ENCODE data around the gene RAB40AL.

DNA sequence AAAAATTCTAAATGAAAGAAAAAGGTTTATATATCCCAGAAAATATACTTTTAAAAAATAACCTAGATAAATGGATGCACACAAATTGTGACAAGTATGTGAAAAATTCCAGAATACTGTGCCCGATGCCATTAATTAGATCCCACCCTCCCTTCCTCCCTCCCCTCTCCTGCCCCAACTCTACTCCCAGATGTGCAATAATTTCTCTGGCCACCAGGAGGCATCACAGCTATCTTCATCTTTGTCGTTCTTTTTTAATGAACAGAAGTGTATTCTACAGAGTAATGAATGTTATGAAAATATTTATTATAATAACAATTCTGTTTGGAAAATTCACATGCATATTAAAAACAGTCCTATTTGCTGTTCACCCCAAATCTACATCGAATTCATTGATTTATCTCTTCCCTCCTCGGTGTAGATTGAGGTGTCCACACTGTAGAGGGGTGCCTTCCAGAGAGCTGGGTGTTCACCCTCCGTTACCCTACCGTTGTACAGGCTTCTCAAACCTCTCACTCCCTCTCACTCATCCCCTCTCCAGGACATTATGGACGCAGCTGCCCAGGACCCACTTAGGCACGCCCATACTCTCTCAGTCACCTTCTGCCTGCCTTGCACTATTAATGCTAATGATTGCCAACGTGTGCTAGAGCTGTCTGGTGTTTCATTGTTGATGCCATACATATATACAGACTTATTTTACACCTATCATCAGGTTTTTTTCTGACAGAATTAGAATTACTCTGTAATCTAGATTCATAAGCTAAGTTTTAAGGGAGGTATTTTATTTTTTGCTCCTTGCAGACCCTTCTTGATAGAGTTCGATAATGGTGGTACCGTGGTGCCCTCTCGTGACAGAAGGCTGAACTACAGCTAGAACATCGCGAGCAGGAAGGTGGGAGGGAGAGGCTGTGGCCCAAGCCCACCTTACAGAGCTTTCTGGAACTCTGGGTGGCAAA lies 14.1 kb downstream of the RAB40AL start:
- TF ChIP-seq MXI1 (IDR thresholded peaks at IDR 0.05; ENCODE audit: low read depth, low read length) (no peak), EP300 (IDR thresholded peaks at IDR 0.05; ENCODE audit: borderline replicate concordance in 1 of 2, low read depth in 1 of 2, low read length in 1 of 2) (no peak), YY1 (IDR thresholded peaks at IDR 0.05; ENCODE audit: low read depth) (no peak), EZH2phosphoT487 (IDR thresholded peaks at IDR 0.05; ENCODE audit: borderline replicate concordance, low read depth) (no peak), RAD21 (IDR thresholded peaks at IDR 0.05; ENCODE audit: low read length) (peak; percentile 60), IRF3 (IDR thresholded peaks at IDR 0.05; ENCODE audit: low read depth, low read length) (no peak), REST (IDR thresholded peaks at IDR 0.05; ENCODE audit: low read depth, low read length) (no peak), FOXM1 (IDR thresholded peaks at IDR 0.05; ENCODE audit: low read depth) (no peak), RXRA (IDR thresholded peaks at IDR 0.05; ENCODE audit: borderline replicate concordance, low read depth) (no peak), CHD2 (IDR thresholded peaks at IDR 0.05; ENCODE audit: low read length, partially characterized antibody) (no peak), RCOR1 (IDR thresholded peaks at IDR 0.05; ENCODE audit: low read length) (no peak), SIN3A (IDR thresholded peaks at IDR 0.05; ENCODE audit: borderline replicate concordance, low read depth, low read length) (no peak)
- TF ChIP-seq, protein P1, sequence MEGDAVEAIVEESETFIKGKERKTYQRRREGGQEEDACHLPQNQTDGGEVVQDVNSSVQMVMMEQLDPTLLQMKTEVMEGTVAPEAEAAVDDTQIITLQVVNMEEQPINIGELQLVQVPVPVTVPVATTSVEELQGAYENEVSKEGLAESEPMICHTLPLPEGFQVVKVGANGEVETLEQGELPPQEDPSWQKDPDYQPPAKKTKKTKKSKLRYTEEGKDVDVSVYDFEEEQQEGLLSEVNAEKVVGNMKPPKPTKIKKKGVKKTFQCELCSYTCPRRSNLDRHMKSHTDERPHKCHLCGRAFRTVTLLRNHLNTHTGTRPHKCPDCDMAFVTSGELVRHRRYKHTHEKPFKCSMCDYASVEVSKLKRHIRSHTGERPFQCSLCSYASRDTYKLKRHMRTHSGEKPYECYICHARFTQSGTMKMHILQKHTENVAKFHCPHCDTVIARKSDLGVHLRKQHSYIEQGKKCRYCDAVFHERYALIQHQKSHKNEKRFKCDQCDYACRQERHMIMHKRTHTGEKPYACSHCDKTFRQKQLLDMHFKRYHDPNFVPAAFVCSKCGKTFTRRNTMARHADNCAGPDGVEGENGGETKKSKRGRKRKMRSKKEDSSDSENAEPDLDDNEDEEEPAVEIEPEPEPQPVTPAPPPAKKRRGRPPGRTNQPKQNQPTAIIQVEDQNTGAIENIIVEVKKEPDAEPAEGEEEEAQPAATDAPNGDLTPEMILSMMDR (IDR thresholded peaks at IDR 0.05): peak; percentile 72
- TF ChIP-seq, protein P2, sequence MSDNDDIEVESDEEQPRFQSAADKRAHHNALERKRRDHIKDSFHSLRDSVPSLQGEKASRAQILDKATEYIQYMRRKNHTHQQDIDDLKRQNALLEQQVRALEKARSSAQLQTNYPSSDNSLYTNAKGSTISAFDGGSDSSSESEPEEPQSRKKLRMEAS (IDR thresholded peaks at IDR 0.05; ENCODE audit: low read depth): no peak

Data from SK-N-SH (cell line).